H9 (cell line): ENCODE results near the gene PMEPA1. TPM values are rescaled to one million over a fixed set of nuclear protein-coding genes. Genes with fewer than 3 reads are reported as not detected.

ENCODE experiments used
- DNase-seq: peaks from one replicate; pipeline ENCODE4 v3.0.0-alpha.2; 2017
- H2AFZ ChIP-seq: one replicate; pipeline ENCODE4 v1.6.1; 2013; ENCODE audit warnings: mild to moderate bottlenecking, low read length, control low read depth, moderate library complexity
- H2AK5ac ChIP-seq: 2 replicates; pipeline ENCODE4 v1.6.1; 2013; ENCODE audit warnings: low read length, control low read depth, mixed read lengths; ENCODE audit not compliant: insufficient read length
- H2BK120ac ChIP-seq: one replicate; pipeline ENCODE4 v1.6.1; 2013; ENCODE audit warnings: low read depth, mild to moderate bottlenecking, low read length, control low read depth, inconsistent platforms; ENCODE audit not compliant: poor library complexity, severe bottlenecking
- H2BK12ac ChIP-seq: 2 replicates; pipeline ENCODE4 v1.6.1; 2013; ENCODE audit warnings: low read length, control low read depth, mixed read lengths, low read depth; ENCODE audit not compliant: insufficient read length
- H2BK15ac ChIP-seq: 2 replicates; pipeline ENCODE4 v1.6.1; 2013; ENCODE audit warnings: low read depth, low read length, control low read depth
- H2BK20ac ChIP-seq: one replicate; pipeline ENCODE4 v1.6.1; 2013; ENCODE audit warnings: low read depth, mild to moderate bottlenecking, low read length, control low read depth, inconsistent platforms; ENCODE audit not compliant: poor library complexity, severe bottlenecking
- H2BK5ac ChIP-seq: 2 replicates; pipeline ENCODE4 v1.6.1; 2013; ENCODE audit warnings: low read length, control low read depth, mixed read lengths; ENCODE audit not compliant: insufficient read length
- H3K14ac ChIP-seq: 2 replicates; pipeline ENCODE4 v1.6.1; 2013; ENCODE audit warnings: low read length, control low read depth; ENCODE audit not compliant: insufficient read depth
- H3K18ac ChIP-seq: 2 replicates; pipeline ENCODE4 v1.6.1; 2013; ENCODE audit warnings: low read depth, mild to moderate bottlenecking, mixed read lengths, low read length, control low read depth; ENCODE audit not compliant: insufficient read length
- H3K23ac ChIP-seq: 2 replicates; pipeline ENCODE4 v1.6.1; 2013; ENCODE audit warnings: low read length, control low read depth, mixed read lengths, low read depth; ENCODE audit not compliant: insufficient read length
- H3K23me2 ChIP-seq: 2 replicates; pipeline ENCODE4 v1.6.1; 2013; ENCODE audit warnings: low read depth, mild to moderate bottlenecking, mixed read lengths, low read length, control low read depth; ENCODE audit not compliant: insufficient read length, poor library complexity, severe bottlenecking
- H3K27ac ChIP-seq: 2 replicates; pipeline ENCODE4 v1.5.1; 2013; ENCODE audit warnings: low read length, control low read depth, mixed read lengths, low read depth; ENCODE audit not compliant: insufficient read length
- H3K27me3 ChIP-seq: 2 replicates; pipeline ENCODE4 v1.6.1; 2013; ENCODE audit warnings: low read length, control low read depth, inconsistent platforms; ENCODE audit not compliant: insufficient read depth
- H3K4ac ChIP-seq: 2 replicates; pipeline ENCODE4 v1.6.1; 2013; ENCODE audit warnings: low read depth, mild to moderate bottlenecking, control low read depth, inconsistent platforms, low read length, moderate library complexity
- H3K4me1 ChIP-seq: 2 replicates; pipeline ENCODE4 v1.6.1; 2013; ENCODE audit warnings: low read length, control low read depth, inconsistent platforms; ENCODE audit not compliant: insufficient read depth
- H3K4me2 ChIP-seq: 2 replicates; pipeline ENCODE4 v1.6.1; 2013; ENCODE audit warnings: low read length, control low read depth, mixed read lengths; ENCODE audit not compliant: insufficient read length, insufficient read depth
- H3K56ac ChIP-seq: 2 replicates; pipeline ENCODE4 v1.6.1; 2013; ENCODE audit warnings: low read depth, mild to moderate bottlenecking, mixed read lengths, low read length, control low read depth; ENCODE audit not compliant: insufficient read length
- H3K79me1 ChIP-seq: 2 replicates; pipeline ENCODE4 v1.6.1; 2013; ENCODE audit warnings: low read depth, mild to moderate bottlenecking, moderate library complexity, low read length, control low read depth, inconsistent platforms; ENCODE audit not compliant: insufficient read depth, poor library complexity, severe bottlenecking
- H3K79me2 ChIP-seq: 2 replicates; pipeline ENCODE4 v1.6.1; 2013; ENCODE audit warnings: low read length, control low read depth, inconsistent platforms; ENCODE audit not compliant: insufficient read depth
- H3K9ac ChIP-seq: 2 replicates; pipeline ENCODE4 v1.6.1; 2013; ENCODE audit warnings: low read length, control low read depth, mixed read lengths; ENCODE audit not compliant: insufficient read length; ENCODE audit errors: extremely low read depth
- H3K9me3 ChIP-seq: one replicate; pipeline ENCODE4 v1.6.1; 2013; ENCODE audit warnings: low read depth, low read length, inconsistent platforms; ENCODE audit not compliant: control insufficient read depth
- H3T11ph ChIP-seq: one replicate; pipeline ENCODE4 v1.6.1; 2013; ENCODE audit warnings: mild to moderate bottlenecking, low read length, control low read depth, inconsistent platforms
- H4K20me1 ChIP-seq: one replicate; pipeline ENCODE4 v1.6.1; 2013; ENCODE audit not compliant: control insufficient read depth, insufficient read length, insufficient read depth
- H4K5ac ChIP-seq: 2 replicates; pipeline ENCODE4 v1.6.1; 2013; ENCODE audit warnings: low read depth, mild to moderate bottlenecking, mixed read lengths, low read length, control low read depth; ENCODE audit not compliant: insufficient read length
- H4K8ac ChIP-seq: replicated peaks from 2 replicates; pipeline ENCODE4 v1.6.1; 2013; ENCODE audit warnings: low read length, control low read depth, mixed read lengths, low read depth; ENCODE audit not compliant: insufficient read length
- H4K91ac ChIP-seq: 2 replicates; pipeline ENCODE4 v1.6.1; 2013; ENCODE audit warnings: low read depth, mild to moderate bottlenecking, moderate library complexity, mixed read lengths, low read length, control low read depth; ENCODE audit not compliant: insufficient read length
- H3K27ac Mint-ChIP-seq, 3 experiments: 2 replicates in 2 of 3; 3 replicates in 1 of 3; pipeline ENCODE4 v1.8.0; 2020 to 2021; ENCODE audit warnings: mixed read lengths in 3 of 3, mild to moderate bottlenecking in 1 of 3, moderate library complexity in 1 of 3
- H3K27me3 Mint-ChIP-seq: 2 replicates; pipeline ENCODE4 v1.8.0; 2021; ENCODE audit warnings: low read depth, mild to moderate bottlenecking, moderate library complexity, mixed read lengths
- H3K36me3 Mint-ChIP-seq, 3 experiments: 2 replicates in 2 of 3; 3 replicates in 1 of 3; pipeline ENCODE4 v1.8.0; 2020 to 2021; ENCODE audit warnings: low read depth in 3 of 3, mixed read lengths in 3 of 3; ENCODE audit not compliant: insufficient read depth in 1 of 3
- H3K4me1 Mint-ChIP-seq, 2 experiments: 2 replicates each; pipeline ENCODE4 v1.8.0; 2020; ENCODE audit warnings: mixed read lengths in 2 of 2
- H3K4me3 Mint-ChIP-seq, 2 experiments: 2 replicates in 1 of 2; 3 replicates in 1 of 2; pipeline ENCODE4 v1.8.0; 2020 to 2021; ENCODE audit warnings: mild to moderate bottlenecking in 2 of 2, mixed read lengths in 2 of 2, moderate library complexity in 1 of 2
- H3K9me3 Mint-ChIP-seq, 2 experiments: 2 replicates in 1 of 2; 3 replicates in 1 of 2; pipeline ENCODE4 v1.8.0; 2020; ENCODE audit warnings: mild to moderate bottlenecking in 2 of 2, mixed read lengths in 2 of 2, moderate library complexity in 1 of 2
- CTCF ChIP-seq: fragments of 200-600 bp; sonication (generic); conservative IDR thresholded peaks from 3 replicates; pipeline ENCODE4 v1.8.0; 2021; ENCODE audit warnings: antibody characterized with exemption, mild to moderate bottlenecking
- WGBS: extraction: QIAGEN DNeasy Blood & Tissue Kit; methylation state at CpG from one replicate; pipeline ENCODE4 v1.1.7; 2013; ENCODE audit warnings: missing lambda C conversion rate, low lambda C conversion rate, mixed read lengths; ENCODE audit not compliant: insufficient read length; ENCODE audit errors: extremely low coverage; 5-methylcytosine and 5-hydroxymethylcytosine counted together
- total RNA-seq: library from RNA; stranded (reverse); gene quantifications from 2 replicates; pipeline ENCODE4 v1.2.1, GENCODE V29; 2021

PMEPA1 gene
- total RNA-seq, 1 experiment from 2014 or later: 34.6 TPM

GRCh38 chr20:57701651-57702050 lies 8.2 kb downstream of the PMEPA1 start:
- WGBS: no CpG with 5 or more reads among the region's 7 CpGs
- no peak for TF ChIP-seq CTCF
- Histone ChIP-seq H4K5ac (no peak overlapping the region), H3K27ac (no peak overlapping the region), H2BK12ac (no peak overlapping the region), H3K79me2 (peaks cover 82% of the 10 kb centered on the region), H3K4ac (no peak overlapping the region), H2BK15ac (no peak overlapping the region), H3K9me3 (no peaks in the 10 kb centered on the region), H3K4me2 (no peak overlapping the region), H3K23me2 (no peaks in the 10 kb centered on the region), H3T11ph (no peak overlapping the region), H4K91ac (no peak overlapping the region), H2AK5ac (no peak overlapping the region), H3K18ac (no peak overlapping the region), H3K56ac (no peak overlapping the region), H3K79me1 (peaks cover 6% of the 10 kb centered on the region), H3K9ac (no peak overlapping the region), H2AFZ (no peak overlapping the region), H2BK5ac (no peak overlapping the region), H4K20me1 (no peaks in the 10 kb centered on the region), H3K14ac (no peak overlapping the region), H2BK20ac (no peak overlapping the region), H3K27me3 (no peaks in the 10 kb centered on the region), H3K4me1 (peaks cover 2% of the 10 kb centered on the region; the same call in 1 of the 2 replicates), H2BK120ac (no peak overlapping the region), H4K8ac (no peak overlapping the region), H3K23ac (no peak overlapping the region)
- H3K4me1 Mint-ChIP-seq: peaks cover 21 to 66% of the 10 kb centered on the region in 2 experiments
- DNase-seq: no peak
- H3K36me3 Mint-ChIP-seq: peaks cover 0 to 11% (median 0%) of the 10 kb centered on the region in 3 experiments; a peak in 3 of 7 replicates
- no peak overlapping the region for H3K4me3 Mint-ChIP-seq
- no peaks in the 10 kb centered on the region; a peak in 1 of 5 replicates for H3K9me3 Mint-ChIP-seq
- no peaks in the 10 kb centered on the region for H3K27me3 Mint-ChIP-seq
- 0 out of 7 replicates have a peak overlapping the region, but pooled peaks of 1 of the 3 experiments have one; percentile 34 for H3K27ac Mint-ChIP-seq
